K562 (cell line): ENCODE data around the gene GPC2. TPM values are rescaled to one million over a fixed set of nuclear protein-coding genes. Genes with fewer than 3 reads are reported as not detected.

Experiments
- ATAC-seq: fragments of 200-7000 bp; cut with Tn5 transposase; 3 replicates; pipeline ENCODE4 v1.9.1; 2020; ENCODE audit warnings: moderate library complexity
- BruUV-seq: library from RNA; stranded (reverse); fragments of 400-500 nt; replicated peaks from 2 replicates; lab custom pipeline; 2021; lab: Mats Ljungman, UMichigan
- CTCF ChIA-PET: fragments of 300-600 bp; formaldehyde crosslinking; extraction: SDS; loops from one replicate; lab custom pipeline; 2021; ENCODE audit warnings: low intra/inter-chr PET ratio; lab: Yijun Ruan, JAX
- POLR2A ChIA-PET: fragments of 300-600, 350-650 bp; sonication (Branson Sonifier 250); formaldehyde crosslinking; extraction: SDS; loops from one replicate; lab custom pipeline; 2021; ENCODE audit warnings: antibody characterized with exemption, inconsistent platforms; lab: Yijun Ruan, JAX
- DNase-seq, 4 experiments: peaks; one replicate each; pipeline versions ENCODE4 v3.0.0 to v3.0.0-alpha.2; 2011 to 2018; ENCODE audit warnings: low spot score in 3 of 4, mixed read lengths in 3 of 4; ENCODE audit errors: extremely low read depth in 1 of 4
- FAIRE-seq: peaks from 2 replicates; lab custom pipeline; 2011; peaks lifted over from hg19 to GRCh38; lab: Jason Lieb, UNC
- H2AFZ ChIP-seq: 2 replicates; pipeline ENCODE4 v1.6.0; 2011; ENCODE audit warnings: low read depth, low read length, control low read depth, inconsistent platforms
- H3K27ac ChIP-seq: fragments of 200-600 bp; 3 replicates; pipeline ENCODE4 v1.8.0; 2011; ENCODE audit warnings: low read depth, mild to moderate bottlenecking, control low read depth, inconsistent platforms, low read length, moderate library complexity, mixed read lengths; ENCODE audit errors: extremely low read depth
- H3K27me3 ChIP-seq, 2 experiments: fragments of 300-600 bp in 1 of 2; 2 replicates in 1 of 2; 3 replicates in 1 of 2; pipeline versions ENCODE4 v1.6.0 to v1.8.0; 2011; ENCODE audit warnings: inconsistent platforms in 2 of 2, low read length in 2 of 2, mild to moderate bottlenecking in 1 of 2, mixed read lengths in 1 of 2, moderate library complexity in 1 of 2; ENCODE audit not compliant: control insufficient read depth in 2 of 2, insufficient read depth in 2 of 2
- H3K36me3 ChIP-seq: fragments of 300-600 bp; 3 replicates; pipeline ENCODE4 v1.8.0; 2011; ENCODE audit warnings: mild to moderate bottlenecking, low read length, inconsistent platforms; ENCODE audit not compliant: control insufficient read depth, insufficient read depth
- H3K4me1 ChIP-seq, 2 experiments: fragments of 200-600 bp in 1 of 2; replicated peaks in 1 of 2; 2 replicates in 1 of 2; 3 replicates in 1 of 2; pipeline versions ENCODE4 v1.5.1 to v1.8.0; 2011; ENCODE audit warnings: inconsistent platforms in 2 of 2, low read length in 2 of 2, mild to moderate bottlenecking in 1 of 2, mixed read lengths in 1 of 2, moderate library complexity in 1 of 2; ENCODE audit not compliant: control insufficient read depth in 2 of 2, insufficient read depth in 2 of 2
- H3K4me2 ChIP-seq: 2 replicates; pipeline ENCODE4 v1.6.1; 2011; ENCODE audit warnings: low read length, control low read depth, inconsistent platforms, mixed read lengths; ENCODE audit not compliant: insufficient read depth
- H3K4me3 ChIP-seq: fragments of 200-600 bp; sonication (generic), shearing (Covaris generic); 2 replicates; pipeline ENCODE4 v1.5.1; 2016; ENCODE audit warnings: control low read depth, inconsistent platforms
- H3K79me2 ChIP-seq: fragments of 200-600 bp; 3 replicates; pipeline ENCODE4 v1.8.0; 2011; ENCODE audit warnings: low read length, inconsistent platforms; ENCODE audit not compliant: control insufficient read depth, insufficient read depth
- H3K9ac ChIP-seq, 2 experiments: 2 replicates each; pipeline versions ENCODE4 v1.6.0 to v1.6.1; 2011; ENCODE audit warnings: low read depth in 2 of 2, low read length in 2 of 2, control low read depth in 1 of 2, inconsistent platforms in 1 of 2, mild to moderate bottlenecking in 1 of 2, mixed read lengths in 1 of 2; ENCODE audit not compliant: insufficient read depth in 1 of 2
- H3K9me1 ChIP-seq: one replicate; pipeline ENCODE4 v1.6.0; 2011; ENCODE audit warnings: inconsistent platforms, mild to moderate bottlenecking, low read length, moderate library complexity; ENCODE audit not compliant: control insufficient read depth, insufficient read depth
- H3K9me3 ChIP-seq: replicated peaks from 2 replicates; pipeline ENCODE4 v1.5.1; 2011; ENCODE audit warnings: low read depth, low read length, inconsistent platforms; ENCODE audit not compliant: control insufficient read depth, insufficient read depth
- H4K20me1 ChIP-seq: replicated peaks from 2 replicates; pipeline ENCODE4 v1.6.1; 2011; ENCODE audit warnings: low read length, inconsistent platforms, mixed read lengths; ENCODE audit not compliant: control insufficient read depth, insufficient read depth
- EHMT2 ChIP-seq: fragments of 450-650 bp; IDR thresholded peaks from 2 replicates; pipeline ENCODE4 v1.6.1; 2018; ENCODE audit warnings: antibody characterized with exemption
- GATA2 ChIP-seq: sonication (generic); formaldehyde crosslinking; IDR thresholded peaks from 2 replicates; pipeline ENCODE4 v1.4.0; 2020; ENCODE audit warnings: mild to moderate bottlenecking, missing genetic modification reagents
- HDAC8 ChIP-seq: fragments of 450-650 bp; IDR thresholded peaks from 2 replicates; pipeline ENCODE4 v1.6.1; 2016; ENCODE audit warnings: mild to moderate bottlenecking, missing genetic modification characterization, moderate library complexity, missing compliant biosample characterization
- LEF1 ChIP-seq: fragments of 450-650 bp; IDR thresholded peaks from 2 replicates; pipeline ENCODE4 v1.6.1; 2016; ENCODE audit warnings: mild to moderate bottlenecking
- NR2C2 ChIP-seq, 2 experiments: fragments of 200-800 bp in 1 of 2; sonication (Bioruptor generic) in 1 of 2; sonication (generic) in 1 of 2; formaldehyde crosslinking in 1 of 2; IDR thresholded peaks; 2 replicates each; pipeline versions ENCODE4 v1.6.1 to v1.8.0; 2016 to 2022; ENCODE audit warnings: mild to moderate bottlenecking in 1 of 2, missing compliant biosample characterization in 1 of 2, missing genetic modification characterization in 1 of 2, missing genetic modification reagents in 1 of 2
- RCOR1 ChIP-seq, 2 experiments: IDR thresholded peaks; 2 replicates each; pipeline ENCODE4 v1.6.1; 2012; ENCODE audit warnings: low read depth in 2 of 2, low read length in 2 of 2, borderline replicate concordance in 1 of 2, improper control_type of control experiment in 1 of 2
- SLC30A9 ChIP-seq: fragments of 250-450 bp; sonication (Bioruptor Pico); IDR thresholded peaks from 2 replicates; pipeline ENCODE4 v1.8.0; 2022; ENCODE audit warnings: mild to moderate bottlenecking, moderate library complexity
- SMAD1 ChIP-seq: fragments of 150-350 bp; IDR thresholded peaks from 2 replicates; pipeline ENCODE4 v1.6.1; 2014; ENCODE audit warnings: low read length, low read depth; ENCODE audit not compliant: partially characterized antibody
- TEAD4 ChIP-seq, 2 experiments: sonication (generic) in 1 of 2; formaldehyde crosslinking in 1 of 2; IDR thresholded peaks; 2 replicates each; pipeline versions ENCODE4 v1.6.1 to v1.8.0; 2012 to 2022; ENCODE audit warnings: borderline replicate concordance in 1 of 2, inconsistent platforms in 1 of 2, low read length in 1 of 2, mild to moderate bottlenecking in 1 of 2, missing genetic modification reagents in 1 of 2
- ZNF583 ChIP-seq: fragments of 250-450 bp; sonication (Bioruptor Pico); IDR thresholded peaks from 2 replicates; pipeline ENCODE4 v1.4.0; 2020
- WGBS: fragments of 100-300 bp; shearing (Covaris generic); methylation state at CpG from one replicate; pipeline ENCODE4 v1.1.6; 2016; ENCODE audit warnings: low coverage, mixed read lengths; ENCODE audit not compliant: insufficient coverage; ENCODE audit errors: missing lambda C conversion rate; 5-methylcytosine and 5-hydroxymethylcytosine counted together
- in situ Hi-C: fragments of 300-500 bp; cut with MboI; formaldehyde crosslinking; loops from 4 replicates; pipeline ENCODE4 v1.15.0; 2018; ENCODE audit warnings: inconsistent platforms, mixed read lengths
- intact Hi-C: fragments of 100-400 bp; cut with micrococcal nuclease; formaldehyde crosslinking; loops from 2 replicates; pipeline ENCODE4 v1.14.2; 2022
- polyA plus RNA-seq, 8 experiments: library from polyadenylated mRNA; depleted of rRNA in 4 of 8; stranded (reverse) in 5 of 8; unstranded in 3 of 8; fragments of >200 nt; fragmentation: Nextera tagmentation in 2 of 8; fragmentation: Illumina TruSeq in 1 of 8; extraction: Ambion mirVana in 2 of 8; extraction: Trizol in 1 of 8; gene quantifications; 2 replicates each; pipeline versions ENCODE4 v1.2.1 to v1.2.3, GENCODE V29; 2011 to 2014; ENCODE audit warnings: inconsistent platforms in 1 of 8, missing spikeins in 1 of 8
- total RNA-seq, 7 experiments: library from RNA; depleted of rRNA in 6 of 7; stranded (reverse); fragments of >200 nt in 6 of 7; fragmentation: Illumina TruSeq in 2 of 7; extraction: Trizol in 2 of 7; gene quantifications; 2 replicates each; pipeline versions ENCODE4 v1.2.1 to v1.2.3, GENCODE V29; 2011 to 2021; ENCODE audit warnings: low replicate concordance in 1 of 7
- TF ChIP-seq, protein P1 (sequence below): fragments of 450-650 bp; IDR thresholded peaks from 2 replicates; pipeline ENCODE4 v1.6.1; 2016; ENCODE audit warnings: mild to moderate bottlenecking, moderate library complexity

GPC2 gene
- total and polyA plus RNA-seq, 9 of the 15 experiments (the other 6 are each of a cell fraction or from before 2014, with no cell fraction given), result 0.06 to 7.7 (median 1.4) TPM; not detected in 1

- FAIRE-seq (no peak), ATAC-seq (peak; percentile 70), DNase-seq (peak in 2 of 4 experiments; percentile 38 to 43)
- POLR2A ChIA-PET, result interaction anchor here (0.5 to 2.1 kb wide), 4 partner anchors 10 to 83 kb away, joined by 3 to 14 read pairs (median 3); partner anchors contain the start of gene MBLAC1
- CTCF ChIA-PET, result interaction anchor here (0.8 kb wide), 1 partner anchor 77 kb away, joined by 3 read pairs; no protein-coding TSS in a partner anchor
- Histone ChIP-seq H3K79me2 (no peaks in the 10 kb centered on the region), H3K4me2 (peak overlapping the region; percentile 79), H3K27me3 (no peaks in the 10 kb centered on the region), H3K27ac (peak overlapping the region; percentile 7; the same call in 1 of the 3 replicates), H3K9me1 (peaks cover 4% of the 10 kb centered on the region), H3K36me3 (no peaks in the 10 kb centered on the region), H3K4me3 (peak overlapping the region; percentile 2; the same call in 1 of the 2 replicates), H3K4me1 (peaks cover 8 to 15% of the 10 kb centered on the region in 2 experiments; a peak in 4 of 5 replicates), H4K20me1 (no peaks in the 10 kb centered on the region), H2AFZ (peak overlapping the region; percentile 90), H3K9ac (peak overlapping the region; percentile 5 to 41; a peak in 3 of 4 replicates), H3K9me3 (no peaks in the 10 kb centered on the region)
- intact Hi-C loops, result no loop called here
- BruUV-seq, result no TSS peak
- WGBS, result 1% methylated on average over 6 of the region's 6 CpGs
- in situ Hi-C loops, result no loop called here
- TF ChIP-seq HDAC8 (tag) (no peak), ZNF583 (CRISPR knock-in tag) (no peak), GATA2 (peak; percentile 82), EHMT2 (no peak), LEF1 (no peak), SLC30A9 (CRISPR knock-in tag) (no peak), RCOR1 (IDR thresholded peaks at IDR 0.05; ENCODE audit: borderline replicate concordance in 1 of 2, low read depth in 2 of 2, low read length in 2 of 2) (peak in 1 of 2 experiments; percentile 42; a peak in 1 of 4 replicates), SMAD1 (no peak), TEAD4 (IDR thresholded peaks at IDR 0.05; ENCODE audit: low read length) (no peak), TEAD4 (CRISPR knock-in tag; IDR thresholded peaks at IDR 0.05; ENCODE audit: borderline replicate concordance) (no peak), NR2C2 (CRISPR knock-in tag; IDR thresholded peaks at IDR 0.05) (no peak), NR2C2 (tag; IDR thresholded peaks at IDR 0.05) (0 out of 2 replicates have a peak, but pooled peaks have one; percentile 3)
- TF ChIP-seq, protein P1, sequence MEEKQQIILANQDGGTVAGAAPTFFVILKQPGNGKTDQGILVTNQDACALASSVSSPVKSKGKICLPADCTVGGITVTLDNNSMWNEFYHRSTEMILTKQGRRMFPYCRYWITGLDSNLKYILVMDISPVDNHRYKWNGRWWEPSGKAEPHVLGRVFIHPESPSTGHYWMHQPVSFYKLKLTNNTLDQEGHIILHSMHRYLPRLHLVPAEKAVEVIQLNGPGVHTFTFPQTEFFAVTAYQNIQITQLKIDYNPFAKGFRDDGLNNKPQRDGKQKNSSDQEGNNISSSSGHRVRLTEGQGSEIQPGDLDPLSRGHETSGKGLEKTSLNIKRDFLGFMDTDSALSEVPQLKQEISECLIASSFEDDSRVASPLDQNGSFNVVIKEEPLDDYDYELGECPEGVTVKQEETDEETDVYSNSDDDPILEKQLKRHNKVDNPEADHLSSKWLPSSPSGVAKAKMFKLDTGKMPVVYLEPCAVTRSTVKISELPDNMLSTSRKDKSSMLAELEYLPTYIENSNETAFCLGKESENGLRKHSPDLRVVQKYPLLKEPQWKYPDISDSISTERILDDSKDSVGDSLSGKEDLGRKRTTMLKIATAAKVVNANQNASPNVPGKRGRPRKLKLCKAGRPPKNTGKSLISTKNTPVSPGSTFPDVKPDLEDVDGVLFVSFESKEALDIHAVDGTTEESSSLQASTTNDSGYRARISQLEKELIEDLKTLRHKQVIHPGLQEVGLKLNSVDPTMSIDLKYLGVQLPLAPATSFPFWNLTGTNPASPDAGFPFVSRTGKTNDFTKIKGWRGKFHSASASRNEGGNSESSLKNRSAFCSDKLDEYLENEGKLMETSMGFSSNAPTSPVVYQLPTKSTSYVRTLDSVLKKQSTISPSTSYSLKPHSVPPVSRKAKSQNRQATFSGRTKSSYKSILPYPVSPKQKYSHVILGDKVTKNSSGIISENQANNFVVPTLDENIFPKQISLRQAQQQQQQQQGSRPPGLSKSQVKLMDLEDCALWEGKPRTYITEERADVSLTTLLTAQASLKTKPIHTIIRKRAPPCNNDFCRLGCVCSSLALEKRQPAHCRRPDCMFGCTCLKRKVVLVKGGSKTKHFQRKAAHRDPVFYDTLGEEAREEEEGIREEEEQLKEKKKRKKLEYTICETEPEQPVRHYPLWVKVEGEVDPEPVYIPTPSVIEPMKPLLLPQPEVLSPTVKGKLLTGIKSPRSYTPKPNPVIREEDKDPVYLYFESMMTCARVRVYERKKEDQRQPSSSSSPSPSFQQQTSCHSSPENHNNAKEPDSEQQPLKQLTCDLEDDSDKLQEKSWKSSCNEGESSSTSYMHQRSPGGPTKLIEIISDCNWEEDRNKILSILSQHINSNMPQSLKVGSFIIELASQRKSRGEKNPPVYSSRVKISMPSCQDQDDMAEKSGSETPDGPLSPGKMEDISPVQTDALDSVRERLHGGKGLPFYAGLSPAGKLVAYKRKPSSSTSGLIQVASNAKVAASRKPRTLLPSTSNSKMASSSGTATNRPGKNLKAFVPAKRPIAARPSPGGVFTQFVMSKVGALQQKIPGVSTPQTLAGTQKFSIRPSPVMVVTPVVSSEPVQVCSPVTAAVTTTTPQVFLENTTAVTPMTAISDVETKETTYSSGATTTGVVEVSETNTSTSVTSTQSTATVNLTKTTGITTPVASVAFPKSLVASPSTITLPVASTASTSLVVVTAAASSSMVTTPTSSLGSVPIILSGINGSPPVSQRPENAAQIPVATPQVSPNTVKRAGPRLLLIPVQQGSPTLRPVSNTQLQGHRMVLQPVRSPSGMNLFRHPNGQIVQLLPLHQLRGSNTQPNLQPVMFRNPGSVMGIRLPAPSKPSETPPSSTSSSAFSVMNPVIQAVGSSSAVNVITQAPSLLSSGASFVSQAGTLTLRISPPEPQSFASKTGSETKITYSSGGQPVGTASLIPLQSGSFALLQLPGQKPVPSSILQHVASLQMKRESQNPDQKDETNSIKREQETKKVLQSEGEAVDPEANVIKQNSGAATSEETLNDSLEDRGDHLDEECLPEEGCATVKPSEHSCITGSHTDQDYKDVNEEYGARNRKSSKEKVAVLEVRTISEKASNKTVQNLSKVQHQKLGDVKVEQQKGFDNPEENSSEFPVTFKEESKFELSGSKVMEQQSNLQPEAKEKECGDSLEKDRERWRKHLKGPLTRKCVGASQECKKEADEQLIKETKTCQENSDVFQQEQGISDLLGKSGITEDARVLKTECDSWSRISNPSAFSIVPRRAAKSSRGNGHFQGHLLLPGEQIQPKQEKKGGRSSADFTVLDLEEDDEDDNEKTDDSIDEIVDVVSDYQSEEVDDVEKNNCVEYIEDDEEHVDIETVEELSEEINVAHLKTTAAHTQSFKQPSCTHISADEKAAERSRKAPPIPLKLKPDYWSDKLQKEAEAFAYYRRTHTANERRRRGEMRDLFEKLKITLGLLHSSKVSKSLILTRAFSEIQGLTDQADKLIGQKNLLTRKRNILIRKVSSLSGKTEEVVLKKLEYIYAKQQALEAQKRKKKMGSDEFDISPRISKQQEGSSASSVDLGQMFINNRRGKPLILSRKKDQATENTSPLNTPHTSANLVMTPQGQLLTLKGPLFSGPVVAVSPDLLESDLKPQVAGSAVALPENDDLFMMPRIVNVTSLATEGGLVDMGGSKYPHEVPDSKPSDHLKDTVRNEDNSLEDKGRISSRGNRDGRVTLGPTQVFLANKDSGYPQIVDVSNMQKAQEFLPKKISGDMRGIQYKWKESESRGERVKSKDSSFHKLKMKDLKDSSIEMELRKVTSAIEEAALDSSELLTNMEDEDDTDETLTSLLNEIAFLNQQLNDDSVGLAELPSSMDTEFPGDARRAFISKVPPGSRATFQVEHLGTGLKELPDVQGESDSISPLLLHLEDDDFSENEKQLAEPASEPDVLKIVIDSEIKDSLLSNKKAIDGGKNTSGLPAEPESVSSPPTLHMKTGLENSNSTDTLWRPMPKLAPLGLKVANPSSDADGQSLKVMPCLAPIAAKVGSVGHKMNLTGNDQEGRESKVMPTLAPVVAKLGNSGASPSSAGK, result no peak
These were observed 32.3 kb upstream of the GPC2 start for GRCh38 chr7:100209493-100209892.
